HEK293 (cell line): Measurements from ENCODE around the gene CDK19.
A peak's percentile ranks its signal among the peaks of the same experiment; 100 is the strongest.
"Not testable (repeated sequence)": the region's sequence is repeated elsewhere in the genome, so short reads cannot be mapped to it uniquely, and the experiment has no call there.

Experiments used
- CTCF ChIA-PET: fragments of 350-600 bp; formaldehyde crosslinking; extraction: SDS; loops from one replicate; lab custom pipeline; 2021; ENCODE audit warnings: antibody characterized with exemption; lab: Yijun Ruan, JAX
- POLR2A ChIA-PET: fragments of 300-600 bp; formaldehyde crosslinking; extraction: SDS; loops from one replicate; lab custom pipeline; 2020; ENCODE audit warnings: antibody characterized with exemption, inconsistent platforms; lab: Yijun Ruan, JAX
- H3K27ac ChIP-seq: fragments of 200-500 bp; sonication (Bioruptor generic); 2 replicates; pipeline ENCODE4 v1.5.1; 2014; ENCODE audit warnings: low read depth, low read length, control low read depth, inconsistent platforms; ENCODE audit errors: extremely low read depth
- H3K36me3 ChIP-seq, 2 experiments: fragments of 200-500 bp in 1 of 2; sonication (Bioruptor generic) in 1 of 2; 1 replicate in 1 of 2; 2 replicates in 1 of 2; pipeline ENCODE4 v1.5.1; 2014 to 2017; ENCODE audit warnings: inconsistent platforms in 2 of 2, low read length in 2 of 2; ENCODE audit not compliant: control insufficient read depth in 2 of 2, insufficient read depth in 1 of 2
- H3K4me1 ChIP-seq: fragments of 200-500 bp; sonication (Bioruptor generic); 2 replicates; pipeline ENCODE4 v1.5.1; 2014; ENCODE audit warnings: mild to moderate bottlenecking, low read length, inconsistent platforms; ENCODE audit not compliant: control insufficient read depth, insufficient read depth
- H3K4me3 ChIP-seq: 2 replicates; pipeline ENCODE4 v1.5.1; 2011; ENCODE audit warnings: low read depth, mild to moderate bottlenecking, control low read depth, low read length, moderate library complexity
- H3K9me3 ChIP-seq: fragments of 200-500 bp; sonication (Bioruptor generic); 2 replicates; pipeline ENCODE4 v1.5.1; 2014; ENCODE audit warnings: low read depth, low read length, inconsistent platforms; ENCODE audit not compliant: control insufficient read depth, insufficient read depth
- FEZF1 ChIP-seq: fragments of 450-650 bp; formaldehyde crosslinking; IDR thresholded peaks from 2 replicates; pipeline ENCODE4 v1.5.1; 2016; ENCODE audit warnings: missing biosample characterization, missing genetic modification characterization
- GLIS1 ChIP-seq: fragments of 450-650 bp; formaldehyde crosslinking; IDR thresholded peaks from 2 replicates; pipeline ENCODE4 v1.5.1; 2016; ENCODE audit warnings: missing biosample characterization, missing genetic modification characterization
- KLF8 ChIP-seq: fragments of 450-650 bp; formaldehyde crosslinking; IDR thresholded peaks from 2 replicates; pipeline ENCODE4 v1.5.1; 2016; ENCODE audit warnings: missing biosample characterization, missing genetic modification characterization
- SCRT1 ChIP-seq: fragments of 450-650 bp; formaldehyde crosslinking; IDR thresholded peaks from 2 replicates; pipeline ENCODE4 v1.5.1; 2016; ENCODE audit warnings: missing biosample characterization, missing genetic modification characterization, borderline replicate concordance
- SP3 ChIP-seq: fragments of 450-650 bp; formaldehyde crosslinking; IDR thresholded peaks from 2 replicates; pipeline ENCODE4 v1.5.1; 2016; ENCODE audit warnings: missing biosample characterization, missing genetic modification characterization
- ZBTB48 ChIP-seq: fragments of 450-650 bp; formaldehyde crosslinking; IDR thresholded peaks from 2 replicates; pipeline ENCODE4 v1.5.1; 2016; ENCODE audit warnings: missing biosample characterization, missing genetic modification characterization
- ZBTB8A ChIP-seq: fragments of 450-650 bp; formaldehyde crosslinking; IDR thresholded peaks from 2 replicates; pipeline ENCODE4 v1.5.1; 2016; ENCODE audit warnings: missing biosample characterization, missing genetic modification characterization
- ZFP69B ChIP-seq: fragments of 450-650 bp; formaldehyde crosslinking; IDR thresholded peaks from 2 replicates; pipeline ENCODE4 v1.5.1; 2016; ENCODE audit warnings: missing biosample characterization, missing genetic modification characterization
- ZNF184 ChIP-seq: fragments of 450-650 bp; IDR thresholded peaks from 2 replicates; pipeline ENCODE4 v1.5.1; 2018; ENCODE audit warnings: missing biosample characterization, mild to moderate bottlenecking, missing genetic modification characterization
- ZNF24 ChIP-seq: fragments of 450-650 bp; formaldehyde crosslinking; IDR thresholded peaks from 2 replicates; pipeline ENCODE4 v1.5.1; 2016; ENCODE audit warnings: missing biosample characterization, missing genetic modification characterization
- ZNF274 ChIP-seq, 2 experiments: fragments of 200-500 bp in 1 of 2; fragments of 450-650 bp in 1 of 2; sonication (Bioruptor generic) in 1 of 2; formaldehyde crosslinking in 1 of 2; IDR thresholded peaks; 2 replicates each; pipeline versions ENCODE4 v1.5.1 to v1.6.1; 2014 to 2016; ENCODE audit warnings: borderline replicate concordance in 1 of 2, inconsistent platforms in 1 of 2, low read length in 1 of 2, missing biosample characterization in 1 of 2, missing genetic modification characterization in 1 of 2
- ZNF416 ChIP-seq: fragments of 450-650 bp; formaldehyde crosslinking; IDR thresholded peaks from 2 replicates; pipeline ENCODE4 v1.5.1; 2016; ENCODE audit warnings: missing biosample characterization, missing genetic modification characterization
- ZNF433 ChIP-seq: fragments of 450-650 bp; formaldehyde crosslinking; IDR thresholded peaks from 2 replicates; pipeline ENCODE4 v1.5.1; 2016; ENCODE audit warnings: missing biosample characterization, missing genetic modification characterization, low read depth
- TF ChIP-seq, protein P1 (sequence below): fragments of 450-650 bp; formaldehyde crosslinking; IDR thresholded peaks from 2 replicates; pipeline ENCODE4 v1.5.1; 2016; ENCODE audit warnings: missing biosample characterization, missing genetic modification characterization
- TF ChIP-seq, protein P2 (sequence below): sonication (generic); formaldehyde crosslinking; IDR thresholded peaks from 2 replicates; pipeline ENCODE4 v1.8.1; 2022; ENCODE audit warnings: mild to moderate bottlenecking, moderate library complexity, missing genetic modification reagents
- TF ChIP-seq, protein P3 (sequence below): fragments of 450-650 bp; formaldehyde crosslinking; IDR thresholded peaks from 2 replicates; pipeline ENCODE4 v1.5.1; 2017; ENCODE audit warnings: missing biosample characterization, missing genetic modification characterization
- TF ChIP-seq, protein P4 (sequence below): fragments of 450-650 bp; formaldehyde crosslinking; IDR thresholded peaks from 2 replicates; pipeline ENCODE4 v1.5.1; 2016; ENCODE audit warnings: missing biosample characterization, missing genetic modification characterization, borderline replicate concordance

CDK19 gene

DNA sequence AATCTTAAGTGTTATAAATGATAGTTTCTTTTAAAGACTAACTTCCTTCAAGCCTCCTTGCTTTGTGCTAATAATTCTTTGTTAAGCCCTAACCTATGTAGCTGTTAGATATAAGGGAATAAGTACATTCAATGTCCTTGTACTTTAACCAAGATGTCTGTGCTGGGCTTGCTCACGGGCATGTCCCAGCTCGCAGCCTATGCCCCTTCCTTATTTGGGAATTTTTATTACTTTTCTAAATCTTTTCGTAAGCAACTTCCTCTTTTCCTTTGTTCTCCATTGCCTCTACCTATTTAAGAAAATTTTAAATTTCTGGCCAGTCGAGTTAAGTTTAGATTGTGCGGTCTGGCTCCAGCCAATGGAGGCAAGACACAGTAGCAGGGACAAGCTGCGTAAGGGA, 26.0 kb upstream of the CDK19 start:
- no peak overlapping the region for H3K4me3 ChIP-seq
- ChIA-PET CTCF (interaction anchor here (0.7 to 1.5 kb wide), 2 partner anchors 107 to 139 kb away, joined by 3 to 4 read pairs; no protein-coding TSS in a partner anchor), POLR2A (interaction anchor here (0.6 kb wide), 1 partner anchor 26 kb away, joined by 3 read pairs; the partner anchor contains the start of gene CDK19)
- H3K4me1 ChIP-seq: no peaks in the 10 kb centered on the region
- H3K9me3 ChIP-seq: no peaks in the 10 kb centered on the region
- no peak overlapping the region for H3K27ac ChIP-seq
- TF ChIP-seq ZNF24 (tag by site-specific recombination): no peak
- H3K36me3 ChIP-seq: no peaks in the 10 kb centered on the region

DNA sequence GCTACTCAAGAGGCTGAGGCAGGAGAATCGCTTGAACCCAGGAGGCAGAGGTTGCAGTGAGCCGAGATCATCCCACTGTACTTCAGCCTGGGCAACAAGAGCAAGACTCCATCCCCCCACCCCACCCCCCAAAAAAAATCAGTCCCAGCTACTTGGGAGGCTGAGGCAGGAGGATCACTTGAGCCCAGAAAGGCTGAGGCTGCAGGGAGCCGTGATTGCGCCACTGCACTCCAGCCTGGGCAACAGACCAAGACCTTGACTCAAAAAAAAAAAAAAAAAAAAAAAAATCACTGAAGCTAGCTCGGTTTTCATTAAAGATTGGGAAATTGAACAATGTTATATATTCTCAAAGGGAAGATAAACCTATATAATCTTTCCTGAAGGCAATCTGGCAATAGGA, 20.5 kb upstream of the CDK19 start:
- CTCF ChIA-PET, H3K9me3 ChIP-seq, H3K36me3 ChIP-seq, H3K27ac ChIP-seq, H3K4me3 ChIP-seq, H3K4me1 ChIP-seq: not testable (repeated sequence)
- POLR2A ChIA-PET: interaction anchor here (0.6 to 1.5 kb wide), 2 partner anchors 39 to 347 kb away, joined by 4 to 8 read pairs; partner anchors contain the start of gene AMD1
- TF ChIP-seq, protein P1, sequence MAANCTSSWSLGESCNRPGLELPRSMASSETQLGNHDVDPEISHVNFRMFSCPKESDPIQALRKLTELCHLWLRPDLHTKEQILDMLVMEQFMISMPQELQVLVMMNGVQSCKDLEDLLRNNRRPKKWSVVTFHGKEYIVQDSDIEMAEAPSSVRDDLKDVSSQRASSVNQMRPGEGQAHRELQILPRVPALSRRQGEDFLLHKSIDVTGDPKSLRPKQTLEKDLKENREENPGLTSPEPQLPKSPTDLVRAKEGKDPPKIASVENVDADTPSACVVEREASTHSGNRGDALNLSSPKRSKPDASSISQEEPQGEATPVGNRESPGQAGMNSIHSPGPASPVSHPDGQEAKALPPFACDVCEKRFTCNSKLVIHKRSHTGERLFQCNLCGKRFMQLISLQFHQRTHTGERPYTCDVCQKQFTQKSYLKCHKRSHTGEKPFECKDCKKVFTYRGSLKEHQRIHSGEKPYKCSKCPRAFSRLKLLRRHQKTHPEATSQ (tag by site-specific recombination): 0 out of 2 replicates have a peak, but pooled peaks have one; percentile 18
- peak; percentile 84 for TF ChIP-seq ZBTB8A (tag by site-specific recombination)

DNA sequence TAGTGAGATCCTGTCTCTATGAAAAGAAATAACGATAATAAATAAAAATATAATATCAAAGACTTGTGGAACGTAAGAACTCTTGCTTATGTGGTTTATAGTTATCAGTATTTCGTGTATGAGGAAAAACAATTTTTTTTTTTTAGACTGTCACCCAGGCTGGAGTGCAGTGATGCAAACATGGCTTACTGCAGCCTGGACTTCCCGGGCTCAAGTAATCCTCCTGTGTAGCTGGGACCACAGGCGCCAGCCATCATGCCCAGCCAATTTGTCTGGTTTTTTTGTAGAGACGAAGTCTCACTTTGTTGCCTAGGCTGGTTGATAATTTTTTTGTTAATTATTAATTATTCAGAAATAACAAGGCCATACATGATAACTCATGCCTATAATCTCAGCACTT, 18.6 kb upstream of the CDK19 start:
- TF ChIP-seq ZBTB48 (tag by site-specific recombination) (no peak), FEZF1 (tag by site-specific recombination) (no peak), SP3 (tag by site-specific recombination) (no peak), ZNF433 (tag by site-specific recombination) (no peak), GLIS1 (tag by site-specific recombination) (no peak), ZNF184 (no peak), SCRT1 (tag by site-specific recombination) (no peak)
- TF ChIP-seq, protein P2, sequence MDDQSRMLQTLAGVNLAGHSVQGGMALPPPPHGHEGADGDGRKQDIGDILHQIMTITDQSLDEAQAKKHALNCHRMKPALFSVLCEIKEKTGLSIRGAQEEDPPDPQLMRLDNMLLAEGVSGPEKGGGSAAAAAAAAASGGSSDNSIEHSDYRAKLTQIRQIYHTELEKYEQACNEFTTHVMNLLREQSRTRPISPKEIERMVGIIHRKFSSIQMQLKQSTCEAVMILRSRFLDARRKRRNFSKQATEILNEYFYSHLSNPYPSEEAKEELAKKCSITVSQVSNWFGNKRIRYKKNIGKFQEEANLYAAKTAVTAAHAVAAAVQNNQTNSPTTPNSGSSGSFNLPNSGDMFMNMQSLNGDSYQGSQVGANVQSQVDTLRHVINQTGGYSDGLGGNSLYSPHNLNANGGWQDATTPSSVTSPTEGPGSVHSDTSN: no peak
- TF ChIP-seq, protein P3, sequence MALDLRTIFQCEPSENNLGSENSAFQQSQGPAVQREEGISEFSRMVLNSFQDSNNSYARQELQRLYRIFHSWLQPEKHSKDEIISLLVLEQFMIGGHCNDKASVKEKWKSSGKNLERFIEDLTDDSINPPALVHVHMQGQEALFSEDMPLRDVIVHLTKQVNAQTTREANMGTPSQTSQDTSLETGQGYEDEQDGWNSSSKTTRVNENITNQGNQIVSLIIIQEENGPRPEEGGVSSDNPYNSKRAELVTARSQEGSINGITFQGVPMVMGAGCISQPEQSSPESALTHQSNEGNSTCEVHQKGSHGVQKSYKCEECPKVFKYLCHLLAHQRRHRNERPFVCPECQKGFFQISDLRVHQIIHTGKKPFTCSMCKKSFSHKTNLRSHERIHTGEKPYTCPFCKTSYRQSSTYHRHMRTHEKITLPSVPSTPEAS: no peak
- TF ChIP-seq, all 188 proteins: peak for 0
- no peaks in the 10 kb centered on the region for H3K4me1 ChIP-seq
- ChIA-PET CTCF (no interaction called here), POLR2A (no interaction called here)
- no peak overlapping the region for H3K4me3 ChIP-seq
- H3K9me3 ChIP-seq: no peaks in the 10 kb centered on the region
- no peak overlapping the region for H3K27ac ChIP-seq
- no peaks in the 10 kb centered on the region for H3K36me3 ChIP-seq

DNA sequence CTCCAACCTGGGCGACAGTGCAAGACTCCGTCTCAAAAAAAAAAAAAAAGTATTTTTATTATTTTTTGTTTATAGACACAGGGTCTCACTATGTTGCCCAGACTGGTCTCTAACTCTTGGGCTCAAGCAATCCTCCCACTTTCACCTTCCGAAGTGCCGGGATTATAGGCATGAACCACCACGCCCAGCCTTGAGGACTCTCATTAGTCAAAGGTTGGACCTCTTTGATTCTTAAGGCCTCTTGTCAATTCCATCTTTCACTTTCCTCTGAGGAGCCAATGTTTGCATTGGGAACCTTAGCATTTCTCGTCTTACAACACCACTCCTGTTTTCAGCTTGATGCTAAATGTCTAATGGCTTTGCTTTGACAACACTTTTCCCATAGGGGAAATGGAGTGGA, 16.1 kb upstream of the CDK19 start:
- CTCF ChIA-PET: no interaction called here
- POLR2A ChIA-PET: interaction anchor here (0.5 kb wide), 1 partner anchor 148 kb away, joined by 6 read pairs; no protein-coding TSS in a partner anchor
- H3K27ac ChIP-seq: no peak overlapping the region
- no peak for TF ChIP-seq ZNF274 (IDR thresholded peaks at IDR 0.05; ENCODE audit: low read length)
- TF ChIP-seq ZNF274 (tag by site-specific recombination; IDR thresholded peaks at IDR 0.05; ENCODE audit: borderline replicate concordance): no peak
- TF ChIP-seq ZNF184: no peak
- TF ChIP-seq ZNF433 (tag by site-specific recombination): no peak
- no peak for TF ChIP-seq ZNF416
- TF ChIP-seq ZFP69B (tag by site-specific recombination): no peak
- TF ChIP-seq, protein P4, sequence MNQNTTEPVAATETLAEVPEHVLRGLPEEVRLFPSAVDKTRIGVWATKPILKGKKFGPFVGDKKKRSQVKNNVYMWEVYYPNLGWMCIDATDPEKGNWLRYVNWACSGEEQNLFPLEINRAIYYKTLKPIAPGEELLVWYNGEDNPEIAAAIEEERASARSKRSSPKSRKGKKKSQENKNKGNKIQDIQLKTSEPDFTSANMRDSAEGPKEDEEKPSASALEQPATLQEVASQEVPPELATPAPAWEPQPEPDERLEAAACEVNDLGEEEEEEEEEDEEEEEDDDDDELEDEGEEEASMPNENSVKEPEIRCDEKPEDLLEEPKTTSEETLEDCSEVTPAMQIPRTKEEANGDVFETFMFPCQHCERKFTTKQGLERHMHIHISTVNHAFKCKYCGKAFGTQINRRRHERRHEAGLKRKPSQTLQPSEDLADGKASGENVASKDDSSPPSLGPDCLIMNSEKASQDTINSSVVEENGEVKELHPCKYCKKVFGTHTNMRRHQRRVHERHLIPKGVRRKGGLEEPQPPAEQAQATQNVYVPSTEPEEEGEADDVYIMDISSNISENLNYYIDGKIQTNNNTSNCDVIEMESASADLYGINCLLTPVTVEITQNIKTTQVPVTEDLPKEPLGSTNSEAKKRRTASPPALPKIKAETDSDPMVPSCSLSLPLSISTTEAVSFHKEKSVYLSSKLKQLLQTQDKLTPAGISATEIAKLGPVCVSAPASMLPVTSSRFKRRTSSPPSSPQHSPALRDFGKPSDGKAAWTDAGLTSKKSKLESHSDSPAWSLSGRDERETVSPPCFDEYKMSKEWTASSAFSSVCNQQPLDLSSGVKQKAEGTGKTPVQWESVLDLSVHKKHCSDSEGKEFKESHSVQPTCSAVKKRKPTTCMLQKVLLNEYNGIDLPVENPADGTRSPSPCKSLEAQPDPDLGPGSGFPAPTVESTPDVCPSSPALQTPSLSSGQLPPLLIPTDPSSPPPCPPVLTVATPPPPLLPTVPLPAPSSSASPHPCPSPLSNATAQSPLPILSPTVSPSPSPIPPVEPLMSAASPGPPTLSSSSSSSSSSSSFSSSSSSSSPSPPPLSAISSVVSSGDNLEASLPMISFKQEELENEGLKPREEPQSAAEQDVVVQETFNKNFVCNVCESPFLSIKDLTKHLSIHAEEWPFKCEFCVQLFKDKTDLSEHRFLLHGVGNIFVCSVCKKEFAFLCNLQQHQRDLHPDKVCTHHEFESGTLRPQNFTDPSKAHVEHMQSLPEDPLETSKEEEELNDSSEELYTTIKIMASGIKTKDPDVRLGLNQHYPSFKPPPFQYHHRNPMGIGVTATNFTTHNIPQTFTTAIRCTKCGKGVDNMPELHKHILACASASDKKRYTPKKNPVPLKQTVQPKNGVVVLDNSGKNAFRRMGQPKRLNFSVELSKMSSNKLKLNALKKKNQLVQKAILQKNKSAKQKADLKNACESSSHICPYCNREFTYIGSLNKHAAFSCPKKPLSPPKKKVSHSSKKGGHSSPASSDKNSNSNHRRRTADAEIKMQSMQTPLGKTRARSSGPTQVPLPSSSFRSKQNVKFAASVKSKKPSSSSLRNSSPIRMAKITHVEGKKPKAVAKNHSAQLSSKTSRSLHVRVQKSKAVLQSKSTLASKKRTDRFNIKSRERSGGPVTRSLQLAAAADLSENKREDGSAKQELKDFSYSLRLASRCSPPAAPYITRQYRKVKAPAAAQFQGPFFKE (tag by site-specific recombination): no peak
- no peak for TF ChIP-seq KLF8 (tag by site-specific recombination)
- TF ChIP-seq ZBTB48 (tag by site-specific recombination): no peak
- TF ChIP-seq GLIS1 (tag by site-specific recombination): no peak

More for the DNA sequence above, 16.1 kb upstream of the CDK19 start:
- Histone ChIP-seq H3K4me1 (no peaks in the 10 kb centered on the region), H3K9me3 (no peaks in the 10 kb centered on the region), H3K4me3 (no peak overlapping the region), H3K36me3 (no peaks in the 10 kb centered on the region)
